WTC11 (cell line): ENCODE data around the gene BTBD10.

ENCODE experiments used
- CREB1 ChIP-seq: sonication (generic); formaldehyde crosslinking; IDR thresholded peaks from 2 replicates; pipeline ENCODE4 v1.8.0; 2023; ENCODE audit warnings: mild to moderate bottlenecking, missing genetic modification reagents
- CREM ChIP-seq: sonication (generic); formaldehyde crosslinking; IDR thresholded peaks from 2 replicates; pipeline ENCODE4 v1.8.1; 2022; ENCODE audit warnings: mild to moderate bottlenecking, missing genetic modification reagents, moderate library complexity
- E2F1 ChIP-seq: sonication (generic); formaldehyde crosslinking; IDR thresholded peaks from 2 replicates; pipeline ENCODE4 v1.8.0; 2022; ENCODE audit warnings: mild to moderate bottlenecking, missing genetic modification reagents
- JUN ChIP-seq: sonication (generic); formaldehyde crosslinking; IDR thresholded peaks from 2 replicates; pipeline ENCODE4 v1.8.0; 2023; ENCODE audit warnings: mild to moderate bottlenecking, missing genetic modification reagents
- STAT6 ChIP-seq: sonication (generic); formaldehyde crosslinking; conservative IDR thresholded peaks from 2 replicates; pipeline ENCODE4 v1.8.1; 2023; ENCODE audit warnings: mild to moderate bottlenecking, low read depth, missing genetic modification reagents, moderate library complexity
- ZNF121 ChIP-seq: sonication (generic); formaldehyde crosslinking; IDR thresholded peaks from 2 replicates; pipeline ENCODE4 v1.8.0; 2023; ENCODE audit warnings: missing genetic modification reagents
- TF ChIP-seq, protein P1 (sequence below): sonication (generic); formaldehyde crosslinking; IDR thresholded peaks from 2 replicates; pipeline ENCODE4 v1.8.1; 2023; ENCODE audit warnings: mild to moderate bottlenecking, missing genetic modification reagents, moderate library complexity
- TF ChIP-seq, protein P2 (sequence below): fragments of 200-600 bp; IDR thresholded peaks from 2 replicates; pipeline ENCODE4 v1.8.0; 2022; ENCODE audit warnings: antibody characterized with exemption
- TF ChIP-seq, protein P3 (sequence below): sonication (generic); formaldehyde crosslinking; IDR thresholded peaks from 2 replicates; pipeline ENCODE4 v1.8.0; 2022; ENCODE audit warnings: mild to moderate bottlenecking, missing genetic modification reagents
- TF ChIP-seq, protein P4 (sequence below): sonication (generic); formaldehyde crosslinking; IDR thresholded peaks from 2 replicates; pipeline ENCODE4 v1.8.0; 2022; ENCODE audit warnings: mild to moderate bottlenecking, missing genetic modification reagents
- TF ChIP-seq, protein P5 (sequence below): sonication (generic); formaldehyde crosslinking; conservative IDR thresholded peaks from 2 replicates; pipeline ENCODE4 v1.8.1; 2022; ENCODE audit warnings: mild to moderate bottlenecking, missing genetic modification reagents

- TF ChIP-seq STAT6 (CRISPR knock-in tag) (no peak), E2F1 (CRISPR knock-in tag) (no peak), CREM (no peak), CREB1 (CRISPR knock-in tag) (no peak), ZNF121 (CRISPR knock-in tag) (no peak), JUN (CRISPR knock-in tag) (no peak)
- TF ChIP-seq, protein P1, sequence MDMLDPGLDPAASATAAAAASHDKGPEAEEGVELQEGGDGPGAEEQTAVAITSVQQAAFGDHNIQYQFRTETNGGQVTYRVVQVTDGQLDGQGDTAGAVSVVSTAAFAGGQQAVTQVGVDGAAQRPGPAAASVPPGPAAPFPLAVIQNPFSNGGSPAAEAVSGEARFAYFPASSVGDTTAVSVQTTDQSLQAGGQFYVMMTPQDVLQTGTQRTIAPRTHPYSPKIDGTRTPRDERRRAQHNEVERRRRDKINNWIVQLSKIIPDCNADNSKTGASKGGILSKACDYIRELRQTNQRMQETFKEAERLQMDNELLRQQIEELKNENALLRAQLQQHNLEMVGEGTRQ (CRISPR knock-in tag), result no peak
- TF ChIP-seq, protein P2, sequence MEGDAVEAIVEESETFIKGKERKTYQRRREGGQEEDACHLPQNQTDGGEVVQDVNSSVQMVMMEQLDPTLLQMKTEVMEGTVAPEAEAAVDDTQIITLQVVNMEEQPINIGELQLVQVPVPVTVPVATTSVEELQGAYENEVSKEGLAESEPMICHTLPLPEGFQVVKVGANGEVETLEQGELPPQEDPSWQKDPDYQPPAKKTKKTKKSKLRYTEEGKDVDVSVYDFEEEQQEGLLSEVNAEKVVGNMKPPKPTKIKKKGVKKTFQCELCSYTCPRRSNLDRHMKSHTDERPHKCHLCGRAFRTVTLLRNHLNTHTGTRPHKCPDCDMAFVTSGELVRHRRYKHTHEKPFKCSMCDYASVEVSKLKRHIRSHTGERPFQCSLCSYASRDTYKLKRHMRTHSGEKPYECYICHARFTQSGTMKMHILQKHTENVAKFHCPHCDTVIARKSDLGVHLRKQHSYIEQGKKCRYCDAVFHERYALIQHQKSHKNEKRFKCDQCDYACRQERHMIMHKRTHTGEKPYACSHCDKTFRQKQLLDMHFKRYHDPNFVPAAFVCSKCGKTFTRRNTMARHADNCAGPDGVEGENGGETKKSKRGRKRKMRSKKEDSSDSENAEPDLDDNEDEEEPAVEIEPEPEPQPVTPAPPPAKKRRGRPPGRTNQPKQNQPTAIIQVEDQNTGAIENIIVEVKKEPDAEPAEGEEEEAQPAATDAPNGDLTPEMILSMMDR, result no peak
- TF ChIP-seq, protein P3, sequence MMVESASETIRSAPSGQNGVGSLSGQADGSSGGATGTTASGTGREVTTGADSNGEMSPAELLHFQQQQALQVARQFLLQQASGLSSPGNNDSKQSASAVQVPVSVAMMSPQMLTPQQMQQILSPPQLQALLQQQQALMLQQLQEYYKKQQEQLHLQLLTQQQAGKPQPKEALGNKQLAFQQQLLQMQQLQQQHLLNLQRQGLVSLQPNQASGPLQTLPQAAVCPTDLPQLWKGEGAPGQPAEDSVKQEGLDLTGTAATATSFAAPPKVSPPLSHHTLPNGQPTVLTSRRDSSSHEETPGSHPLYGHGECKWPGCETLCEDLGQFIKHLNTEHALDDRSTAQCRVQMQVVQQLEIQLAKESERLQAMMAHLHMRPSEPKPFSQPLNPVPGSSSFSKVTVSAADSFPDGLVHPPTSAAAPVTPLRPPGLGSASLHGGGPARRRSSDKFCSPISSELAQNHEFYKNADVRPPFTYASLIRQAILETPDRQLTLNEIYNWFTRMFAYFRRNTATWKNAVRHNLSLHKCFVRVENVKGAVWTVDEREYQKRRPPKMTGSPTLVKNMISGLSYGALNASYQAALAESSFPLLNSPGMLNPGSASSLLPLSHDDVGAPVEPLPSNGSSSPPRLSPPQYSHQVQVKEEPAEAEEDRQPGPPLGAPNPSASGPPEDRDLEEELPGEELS, result no peak
- TF ChIP-seq, protein P4, sequence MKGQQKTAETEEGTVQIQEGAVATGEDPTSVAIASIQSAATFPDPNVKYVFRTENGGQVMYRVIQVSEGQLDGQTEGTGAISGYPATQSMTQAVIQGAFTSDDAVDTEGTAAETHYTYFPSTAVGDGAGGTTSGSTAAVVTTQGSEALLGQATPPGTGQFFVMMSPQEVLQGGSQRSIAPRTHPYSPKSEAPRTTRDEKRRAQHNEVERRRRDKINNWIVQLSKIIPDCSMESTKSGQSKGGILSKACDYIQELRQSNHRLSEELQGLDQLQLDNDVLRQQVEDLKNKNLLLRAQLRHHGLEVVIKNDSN (CRISPR knock-in tag), result no peak
- TF ChIP-seq, protein P5, sequence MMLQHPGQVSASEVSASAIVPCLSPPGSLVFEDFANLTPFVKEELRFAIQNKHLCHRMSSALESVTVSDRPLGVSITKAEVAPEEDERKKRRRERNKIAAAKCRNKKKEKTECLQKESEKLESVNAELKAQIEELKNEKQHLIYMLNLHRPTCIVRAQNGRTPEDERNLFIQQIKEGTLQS (CRISPR knock-in tag), result no peak
These were observed 122.0 kb downstream of the BTBD10 start for GRCh38 chr11:13341026-13341425.
